Hematopoietic multipotent progenitor cell treated with erythropoietin and hydrocortisone succinate and interleukin-3 and kit ligand, for 6 days (in vitro differentiated cells): ENCODE results near the gene SYT9.

Source experiments
- DNase-seq: peaks from one replicate; pipeline ENCODE4 v3.0.0-alpha.2; 2015

Gene SYT9, protein sequence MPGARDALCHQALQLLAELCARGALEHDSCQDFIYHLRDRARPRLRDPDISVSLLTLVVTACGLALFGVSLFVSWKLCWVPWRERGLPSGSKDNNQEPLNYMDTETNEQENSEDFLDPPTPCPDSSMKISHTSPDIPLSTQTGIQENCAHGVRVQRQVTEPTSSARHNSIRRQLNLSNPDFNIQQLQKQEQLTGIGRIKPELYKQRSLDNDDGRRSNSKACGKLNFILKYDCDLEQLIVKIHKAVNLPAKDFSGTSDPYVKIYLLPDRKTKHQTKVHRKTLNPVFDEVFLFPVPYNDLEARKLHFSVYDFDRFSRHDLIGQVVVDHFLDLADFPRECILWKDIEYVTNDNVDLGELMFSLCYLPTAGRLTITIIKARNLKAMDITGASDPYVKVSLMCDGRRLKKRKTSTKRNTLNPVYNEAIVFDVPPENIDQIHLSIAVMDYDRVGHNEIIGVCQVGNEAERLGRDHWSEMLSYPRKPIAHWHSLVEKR

DNA sequence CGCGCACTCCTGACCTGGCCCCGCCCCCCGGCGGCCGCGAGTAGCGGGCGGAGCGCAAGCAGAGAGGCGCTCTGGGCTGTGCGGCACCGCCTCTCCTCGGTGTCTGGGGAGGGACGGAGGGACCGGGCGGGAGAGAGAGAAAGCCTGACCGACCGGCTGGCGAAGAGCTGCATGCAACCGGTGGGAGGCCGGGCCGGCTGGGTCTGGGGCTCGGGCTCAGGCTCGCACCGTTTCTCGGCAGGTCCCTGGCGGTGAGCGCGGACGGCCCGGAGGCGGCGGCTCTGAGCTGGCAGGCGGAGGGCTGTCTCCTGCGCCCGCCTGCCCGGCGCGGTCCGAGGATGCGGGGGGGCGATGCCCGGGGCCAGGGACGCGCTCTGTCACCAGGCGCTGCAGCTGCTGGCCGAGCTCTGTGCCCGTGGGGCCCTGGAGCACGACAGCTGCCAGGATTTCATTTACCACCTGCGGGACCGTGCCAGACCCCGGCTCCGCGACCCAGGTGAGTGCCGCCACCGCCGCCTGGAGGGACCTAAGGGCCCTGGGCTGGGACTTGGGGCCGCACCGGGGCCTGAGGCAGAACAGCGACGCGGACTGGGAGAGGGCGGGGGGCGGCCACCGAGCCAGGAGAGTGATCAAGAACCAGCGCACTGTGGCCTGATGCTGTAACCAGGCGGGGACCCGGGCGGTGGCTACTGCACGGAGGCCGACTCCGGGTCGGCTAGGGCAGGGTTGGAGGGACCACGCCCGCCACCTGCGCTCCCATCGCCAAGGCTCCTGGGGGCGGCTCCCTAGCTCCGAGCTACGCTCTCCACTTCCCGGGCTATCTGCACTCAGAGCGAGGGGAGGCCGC, at the start of gene SYT9:
TSS of gene SYT9 (plus strand) at position 69 of the 847 bp plus-strand sequence. CDS start at position 352, 283 bp downstream.
- DNase-seq = peak; percentile 14

DNA sequence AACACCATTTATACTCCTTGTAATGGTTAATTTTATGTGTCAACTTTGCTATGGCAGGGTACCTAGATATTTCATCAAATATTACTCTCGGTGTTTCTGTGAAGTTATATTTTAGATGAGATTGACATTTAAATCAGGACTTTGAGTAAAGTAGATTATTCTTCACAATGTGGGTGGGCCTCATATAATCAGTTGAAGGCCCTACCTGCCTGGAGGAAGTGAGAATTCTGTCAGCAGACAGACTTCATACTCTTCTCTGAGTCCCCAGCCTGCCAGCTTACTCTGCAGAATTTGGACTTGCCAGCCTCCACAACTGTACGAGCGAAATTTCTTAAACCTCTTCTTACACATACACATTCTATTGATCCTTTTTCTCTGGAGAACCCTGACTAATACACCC, 49.3 kb upstream of the SYT9 start:
- DNase-seq = no peak

DNA sequence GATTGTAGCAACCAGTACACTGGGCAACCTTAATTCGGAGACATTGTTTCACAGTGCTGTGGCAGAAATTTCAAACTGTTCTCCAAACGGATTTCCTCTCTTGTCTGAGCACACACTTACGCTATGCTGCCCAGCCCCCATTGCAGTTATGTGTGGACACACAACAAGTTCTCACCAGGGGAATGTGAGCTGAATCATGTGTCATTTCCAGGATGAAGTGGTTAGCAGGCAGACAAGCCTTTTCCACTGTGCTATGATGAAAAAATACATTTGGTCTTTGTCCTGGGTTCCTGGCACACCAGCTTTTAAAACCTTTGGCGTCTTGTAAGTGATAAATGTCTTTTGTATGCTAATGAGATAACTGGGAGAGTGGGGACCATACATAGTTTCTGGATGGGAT, 46.9 kb upstream of the SYT9 start:
- no peak for DNase-seq

GRCh38 chr11:7208391-7208790, 43.3 kb upstream of the SYT9 start:
- DNase-seq = no peak

- no peak for DNase-seq
These were observed 32.2 kb upstream of the SYT9 start for GRCh38 chr11:7219491-7219890.

- no peak for DNase-seq
These were observed 31.1 kb upstream of the SYT9 start for GRCh38 chr11:7220636-7221035.

GRCh38 chr11:7222619-7223018, 29.1 kb upstream of the SYT9 start:
- no peak for DNase-seq

GRCh38 chr11:7239877-7240276, 11.8 kb upstream of the SYT9 start:
- DNase-seq = no peak

GRCh38 chr11:7245341-7245740, 6.4 kb upstream of the SYT9 start:
- no peak for DNase-seq

DNA sequence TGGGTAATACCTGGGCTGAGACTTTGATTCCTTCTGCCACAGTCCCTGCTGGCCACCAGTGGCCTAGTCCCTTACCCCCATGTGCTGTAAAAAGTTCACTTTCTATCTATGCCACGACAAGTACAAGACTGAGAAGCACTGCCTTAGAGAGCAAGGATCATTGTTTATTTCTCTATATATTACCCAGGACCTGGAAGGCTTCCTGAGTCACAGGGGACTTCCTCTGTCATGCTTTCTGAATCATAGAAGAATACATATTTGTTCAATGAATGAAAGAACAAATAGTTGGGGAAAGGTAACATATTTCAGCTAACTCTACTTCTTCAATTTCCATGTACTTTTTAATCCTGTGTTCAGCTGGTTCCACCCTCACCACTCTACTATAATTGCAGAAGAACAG, 5.5 kb upstream of the SYT9 start:
- no peak for DNase-seq

DNA sequence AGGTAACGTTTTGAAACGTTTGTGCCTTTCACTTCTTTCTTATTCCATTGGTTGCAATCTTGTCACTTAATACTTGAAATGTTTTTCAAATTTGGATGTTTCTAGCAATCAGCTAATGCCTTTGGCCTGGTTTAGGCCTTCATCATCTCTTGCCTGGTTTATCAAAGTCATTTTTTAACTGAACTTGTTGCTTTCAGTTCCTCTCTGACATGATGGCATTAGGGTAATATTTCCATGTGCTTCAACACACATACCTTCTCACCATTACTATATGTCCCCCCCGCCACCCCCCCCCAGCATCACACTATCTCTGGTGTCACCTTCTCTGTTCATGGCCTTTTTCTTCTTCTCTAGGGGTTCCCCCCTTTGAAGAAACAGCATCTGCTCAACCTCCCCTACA, 1.5 kb upstream of the SYT9 start:
- DNase-seq = no peak

DNA sequence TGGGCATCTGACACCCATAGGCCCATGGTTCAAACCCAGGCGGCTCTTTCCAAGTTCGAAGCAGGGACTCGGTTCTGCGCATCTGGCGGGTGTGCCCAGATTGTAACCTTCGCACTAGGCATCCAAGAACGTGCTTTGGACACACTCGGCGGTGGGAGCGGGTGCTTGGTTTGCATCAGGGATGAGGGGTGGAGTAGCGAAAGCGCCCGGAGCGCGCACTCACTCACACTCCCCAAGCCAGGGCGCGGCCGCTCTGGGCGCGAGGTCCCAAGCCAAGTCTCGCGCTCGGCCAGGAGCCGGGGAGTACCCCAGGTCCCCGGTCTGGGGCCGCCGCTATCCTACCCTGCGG, 243 bp upstream of the SYT9 start:
- DNase-seq = no peak

GRCh38 chr11:7252683-7253213, 1.0 kb downstream of the SYT9 start:
- no peak for DNase-seq

DNA sequence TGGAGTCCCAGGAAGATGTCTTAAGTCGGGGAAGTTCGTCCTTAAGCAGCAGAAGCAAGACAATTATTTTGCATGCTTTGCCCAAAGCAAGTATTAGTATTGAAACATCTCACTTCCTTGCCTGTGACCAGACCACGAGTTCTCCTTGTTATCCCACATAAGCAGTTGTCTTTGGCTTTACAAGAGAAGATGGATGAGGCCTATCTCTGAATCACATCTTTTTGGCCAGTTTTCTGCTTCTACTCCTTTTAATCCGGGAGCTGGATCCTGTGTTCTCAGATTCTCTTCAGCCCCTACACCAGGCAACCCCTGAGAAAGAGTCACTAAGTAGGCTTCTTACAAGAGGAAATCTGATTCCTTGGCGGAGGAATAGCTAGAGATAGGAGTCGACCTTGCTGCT, 2.1 kb downstream of the SYT9 start:
- DNase-seq = no peak

GRCh38 chr11:7254731-7255291, 3.1 kb downstream of the SYT9 start:
- DNase-seq = no peak

DNA sequence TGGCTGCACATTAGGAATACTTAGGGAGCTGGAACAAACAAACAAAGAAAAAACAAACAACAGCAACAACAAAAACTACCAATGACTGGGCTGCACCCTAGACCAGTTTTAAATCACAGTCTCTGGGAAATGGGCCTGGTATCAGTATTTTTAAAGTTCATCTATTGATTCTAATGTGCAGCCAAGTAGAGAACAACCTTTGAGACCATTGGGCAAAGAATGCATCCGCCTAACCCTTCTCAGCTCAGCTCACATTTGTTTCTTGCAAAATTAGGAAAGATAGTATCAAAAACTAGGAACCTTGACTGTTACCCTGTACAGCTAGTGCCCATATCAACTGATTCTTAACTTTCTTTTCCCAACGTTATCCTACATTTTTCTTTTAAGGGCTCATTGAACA, 5.2 kb downstream of the SYT9 start:
- DNase-seq = no peak

- DNase-seq = no peak
These were observed 6.0 kb downstream of the SYT9 start for GRCh38 chr11:7257724-7258123.

GRCh38 chr11:7261578-7261977, 9.9 kb downstream of the SYT9 start:
- no peak for DNase-seq

GRCh38 chr11:7262672-7263071, 11.0 kb downstream of the SYT9 start:
- no peak for DNase-seq

- DNase-seq = no peak
These were observed 12.1 kb downstream of the SYT9 start for GRCh38 chr11:7263842-7264241.

GRCh38 chr11:7268758-7269157, 17.1 kb downstream of the SYT9 start:
- DNase-seq = no peak

GRCh38 chr11:7270233-7270865, 18.6 kb downstream of the SYT9 start:
- no peak for DNase-seq

DNA sequence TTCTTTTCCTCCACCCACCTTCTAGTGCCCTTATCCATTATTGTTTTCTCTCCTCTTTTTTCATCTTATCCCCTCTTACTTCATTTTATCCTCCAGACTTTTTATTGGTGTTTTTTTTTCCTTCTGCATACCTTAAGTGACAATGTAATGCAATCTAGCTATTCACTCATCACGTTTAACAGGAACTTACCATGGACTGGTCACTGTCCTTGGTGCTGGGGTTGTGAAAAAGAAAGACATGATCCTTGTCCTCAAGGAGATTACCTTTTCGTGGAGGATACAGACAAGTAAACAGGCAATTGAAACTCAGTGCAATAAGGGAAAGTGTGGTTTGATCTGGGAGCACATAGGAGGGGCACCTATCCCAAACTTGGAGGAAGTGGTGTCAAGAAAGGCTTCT, 20.7 kb downstream of the SYT9 start:
- no peak for DNase-seq
